HG03460 (cell line): ENCODE measurements around the gene SART3.
"Not testable (repeated sequence)": the region's sequence is repeated elsewhere in the genome, so short reads cannot be mapped to it uniquely, and the experiment has no call there.

Experiments
- ATAC-seq: cut with Tn5 transposase; IDR thresholded peaks from one replicate; pipeline ENCODE4 v1.9.1; 2021; ENCODE audit not compliant: unreplicated experiment

Gene SART3

GRCh38 chr12:108498136-108498535, 62.8 kb downstream of the SART3 start:
- no peak for ATAC-seq

GRCh38 chr12:108495823-108496579, 65.0 kb downstream of the SART3 start:
- no peak for ATAC-seq

- no peak for ATAC-seq
These were observed 65.9 kb downstream of the SART3 start for GRCh38 chr12:108495054-108495453.

DNA sequence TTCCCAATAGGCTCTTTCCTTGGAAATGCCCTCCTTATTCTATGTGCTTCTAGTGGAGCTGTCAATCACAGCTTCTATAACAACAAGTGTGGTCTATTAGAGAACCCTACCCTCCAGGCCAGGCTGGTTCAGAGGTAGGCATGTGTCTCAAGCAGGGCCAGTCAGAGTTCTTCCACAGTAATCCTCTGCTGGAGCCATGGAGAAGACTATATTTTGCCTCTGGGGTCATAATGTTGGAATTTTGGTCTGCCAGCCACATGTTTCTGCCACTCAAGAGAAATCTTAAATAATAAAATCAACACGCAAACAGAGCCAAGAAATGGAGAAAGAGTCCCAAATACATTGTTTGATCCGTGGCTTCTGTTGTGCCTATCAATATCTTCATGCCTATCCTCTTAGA, 69.7 kb downstream of the SART3 start:
- no peak for ATAC-seq

- ATAC-seq: not testable (repeated sequence)
These were observed 73.9 kb downstream of the SART3 start for GRCh38 chr12:108487029-108487428.

- ATAC-seq: not testable (repeated sequence)
These were observed 75.6 kb downstream of the SART3 start for GRCh38 chr12:108485371-108485770.

GRCh38 chr12:108484845-108485244, 76.1 kb downstream of the SART3 start:
- no peak for ATAC-seq

GRCh38 chr12:108484431-108484830, 76.5 kb downstream of the SART3 start:
- no peak for ATAC-seq

DNA sequence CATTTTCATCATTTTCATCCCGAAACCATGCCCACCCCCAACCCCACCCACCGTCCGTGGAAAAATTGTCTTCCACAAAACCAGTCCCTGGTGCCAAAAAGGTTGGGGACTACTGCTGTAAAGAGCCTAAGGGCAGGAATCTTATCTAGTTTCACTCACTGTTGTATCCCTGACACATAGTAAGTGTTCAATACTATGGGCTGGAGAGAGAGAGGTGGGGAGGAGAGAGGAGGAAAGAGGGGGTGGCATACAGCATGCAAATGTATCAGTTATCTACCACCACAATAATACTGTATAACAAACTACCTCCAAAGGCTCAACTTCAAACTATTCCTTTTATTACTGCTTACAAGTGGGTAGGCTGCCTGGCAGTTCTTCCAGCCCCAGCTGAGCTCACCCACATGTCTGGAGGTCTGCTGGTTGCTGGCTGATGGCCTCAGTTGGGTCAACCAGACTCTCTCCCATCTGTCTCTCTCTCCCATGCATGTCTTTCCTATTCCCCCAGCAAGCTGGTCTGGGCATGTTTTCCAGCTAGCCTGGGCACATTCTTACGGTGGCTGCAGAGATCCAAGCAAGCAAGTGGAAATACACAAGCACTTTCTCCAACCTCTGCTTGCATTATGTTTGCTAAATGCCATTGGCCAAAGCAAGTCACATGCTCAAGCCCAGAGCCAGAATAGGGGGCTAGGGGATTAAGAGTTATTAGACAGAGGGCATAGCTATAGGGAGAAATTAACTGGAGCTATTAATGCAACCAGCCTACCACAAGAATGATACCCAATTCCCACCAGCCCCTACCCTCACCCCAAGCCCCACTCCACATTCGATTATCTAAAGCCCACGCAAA, 77.5 kb downstream of the SART3 start:
- ATAC-seq: no peak

DNA sequence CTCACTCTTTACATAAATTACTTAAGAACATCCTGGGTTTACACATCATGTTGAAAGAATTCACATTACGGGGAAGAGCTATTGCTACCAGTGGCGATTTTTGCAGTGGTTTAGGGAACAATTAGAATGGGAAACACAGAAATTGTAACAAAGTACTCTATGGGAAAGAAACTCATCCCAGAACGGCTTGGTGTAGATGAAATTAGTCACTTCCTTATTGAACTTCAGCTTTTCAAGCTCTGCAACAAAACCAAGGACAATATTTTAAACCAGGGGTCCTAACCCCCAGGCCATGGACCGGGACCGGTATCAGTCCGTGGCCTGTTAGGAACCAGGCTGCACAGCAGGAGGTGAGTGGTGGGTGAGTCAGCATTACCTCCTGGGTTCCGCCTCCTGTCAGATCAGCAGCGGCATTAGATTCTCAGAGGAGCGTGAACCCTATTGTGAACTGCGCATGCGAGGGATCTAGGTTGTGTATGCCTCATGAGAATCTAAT, 78.2 kb downstream of the SART3 start:
- no peak for ATAC-seq

GRCh38 chr12:108479364-108480070, 81.5 kb downstream of the SART3 start:
- no peak for ATAC-seq

GRCh38 chr12:108478611-108479206, 82.3 kb downstream of the SART3 start:
- no peak for ATAC-seq

DNA sequence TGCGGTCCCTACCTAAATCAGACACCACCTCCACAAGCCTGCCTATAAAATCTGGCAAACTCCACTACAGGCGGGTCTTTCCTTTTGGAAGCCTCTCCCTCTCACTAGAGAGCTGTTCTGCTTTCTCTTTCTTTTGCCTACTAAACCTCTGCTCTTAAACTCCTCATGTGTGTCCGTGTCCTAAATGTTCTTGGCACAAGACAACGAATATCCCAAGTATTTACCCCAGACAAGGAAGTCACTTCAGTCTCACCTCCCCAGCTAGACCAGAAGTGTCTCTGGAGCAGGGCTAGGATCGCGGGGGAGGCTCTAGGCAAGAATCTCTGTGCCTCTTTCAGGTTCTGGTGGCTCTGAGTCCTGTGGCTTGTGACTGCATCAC, 83.1 kb downstream of the SART3 start:
- ATAC-seq: no peak

DNA sequence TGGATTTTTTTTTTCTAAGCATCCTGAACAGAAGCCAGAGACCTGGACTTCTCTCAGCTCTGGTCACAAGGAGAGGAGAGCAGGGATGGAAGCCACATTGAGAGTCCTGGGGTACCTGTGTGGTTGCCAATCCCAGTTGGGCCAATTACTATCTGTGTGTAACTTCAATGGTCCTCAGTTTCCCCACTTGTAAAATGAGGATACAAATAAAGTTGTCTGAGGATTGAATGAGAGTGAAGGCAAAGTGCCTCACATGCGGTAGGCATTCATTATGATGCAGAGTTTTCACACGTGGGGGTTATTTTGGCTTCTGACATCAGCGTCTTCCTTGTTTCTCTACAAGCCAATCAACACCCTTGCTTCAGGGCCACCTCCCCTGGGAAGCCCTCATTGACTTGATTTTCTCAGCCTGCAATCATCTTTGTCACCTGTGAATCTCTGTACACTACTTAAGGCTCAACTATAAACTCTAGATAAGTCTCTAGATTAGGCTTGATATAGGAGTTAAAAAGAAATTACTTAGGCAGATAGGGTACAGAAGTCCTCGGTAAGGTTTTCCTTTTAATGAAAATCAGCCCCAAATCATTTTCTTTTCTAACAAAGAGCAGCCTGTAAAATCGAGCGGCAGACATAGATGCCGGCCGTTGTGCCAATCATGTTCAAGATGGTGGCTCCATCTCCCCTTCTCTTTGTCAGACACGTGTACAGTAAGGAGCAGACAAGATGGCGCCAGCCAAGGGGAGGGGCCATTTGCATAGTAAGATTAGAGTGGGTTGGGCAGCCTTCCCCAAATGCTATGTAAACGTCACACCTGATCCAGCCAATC, 83.7 kb downstream of the SART3 start:
- no peak for ATAC-seq

DNA sequence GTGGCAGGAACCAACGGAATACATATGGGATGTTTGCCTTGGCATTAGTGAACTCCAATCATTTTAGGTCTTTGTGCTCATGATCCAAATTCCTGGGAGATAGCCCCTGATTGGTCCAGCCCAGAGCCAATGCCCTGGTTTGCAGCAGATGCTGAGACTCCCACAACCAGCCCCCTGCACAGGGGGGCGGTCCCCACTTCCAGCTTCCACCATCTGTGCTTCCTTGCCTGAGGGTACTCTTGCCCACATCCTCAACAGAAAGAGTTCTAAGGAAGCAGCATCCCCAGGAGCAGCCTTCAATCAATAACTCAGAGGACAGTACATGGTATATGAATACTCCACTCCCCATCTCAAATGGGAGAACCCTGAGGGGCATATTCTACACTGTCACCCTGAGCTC, 85.6 kb downstream of the SART3 start:
- no peak for ATAC-seq

GRCh38 chr12:108473400-108474055, 87.4 kb downstream of the SART3 start:
- ATAC-seq: no peak
